IMR-90 (cell line): Measurements from ENCODE around the gene PATL2. TPM values are rescaled to one million over a fixed set of nuclear protein-coding genes. Genes with fewer than 3 reads are reported as not detected.

ENCODE experiments used
- ATAC-seq: fragments of 200-7000 bp; cut with Tn5 transposase; 2 replicates; pipeline ENCODE4 v1.9.1; 2020; ENCODE audit warnings: low read depth, mild to moderate bottlenecking, moderate library complexity
- BruUV-seq: library from RNA; stranded (reverse); fragments of 400-500 nt; replicated peaks from 2 replicates; lab custom pipeline; 2021; lab: Mats Ljungman, UMichigan
- CTCF ChIA-PET: fragments of 300-600 bp; formaldehyde crosslinking; extraction: SDS; loops from one replicate; lab custom pipeline; 2021; ENCODE audit warnings: antibody characterized with exemption; lab: Yijun Ruan, JAX
- POLR2A ChIA-PET: fragments of 300-600 bp; sonication (Branson Sonifier 250); formaldehyde crosslinking; loops from one replicate; lab custom pipeline; 2022; ENCODE audit warnings: antibody characterized with exemption; ENCODE audit not compliant: unreplicated experiment; lab: Charles Lee
- DNase-seq: peaks from one replicate; pipeline ENCODE4 v3.0.0; 2013
- H2AFZ ChIP-seq: replicated peaks from 2 replicates; pipeline ENCODE3; 2013; ENCODE audit warnings: low read length, mild to moderate bottlenecking; ENCODE audit not compliant: poor library complexity
- H2AK5ac ChIP-seq: 2 replicates; pipeline ENCODE4 v1.6.1; 2013; ENCODE audit warnings: low read depth, low read length, inconsistent platforms
- H2AK9ac ChIP-seq: replicated peaks from 2 replicates; pipeline ENCODE3; 2013; ENCODE audit warnings: mild to moderate bottlenecking, low read depth, low read length, moderate library complexity; ENCODE audit not compliant: poor library complexity
- H2BK120ac ChIP-seq: 2 replicates; pipeline ENCODE4 v1.6.1; 2013; ENCODE audit warnings: low read depth, low read length, inconsistent platforms
- H2BK15ac ChIP-seq: 3 replicates; pipeline ENCODE4 v1.6.1; 2013; ENCODE audit warnings: low read depth, low read length, inconsistent platforms
- H2BK20ac ChIP-seq: 2 replicates; pipeline ENCODE4 v1.6.1; 2013; ENCODE audit warnings: low read depth, mild to moderate bottlenecking, inconsistent platforms, low read length, moderate library complexity
- H2BK5ac ChIP-seq: 2 replicates; pipeline ENCODE4 v1.6.1; 2013; ENCODE audit warnings: mild to moderate bottlenecking, low read depth, low read length, inconsistent platforms; ENCODE audit not compliant: poor library complexity, severe bottlenecking
- H3K14ac ChIP-seq: replicated peaks from 2 replicates; pipeline ENCODE4 v1.6.1; 2013; ENCODE audit warnings: low read depth, low read length, inconsistent platforms
- H3K18ac ChIP-seq: 2 replicates; pipeline ENCODE4 v1.6.1; 2013; ENCODE audit warnings: low read depth, low read length, control low read depth
- H3K23ac ChIP-seq: 2 replicates; pipeline ENCODE4 v1.6.1; 2013; ENCODE audit warnings: low read depth, low read length, inconsistent platforms
- H3K27ac ChIP-seq: 2 replicates; pipeline ENCODE4 v1.5.1; 2013; ENCODE audit warnings: mild to moderate bottlenecking, control low read depth, low read length; ENCODE audit not compliant: insufficient read depth
- H3K27me3 ChIP-seq: 2 replicates; pipeline ENCODE4 v1.6.1; 2013; ENCODE audit warnings: low read length; ENCODE audit not compliant: control insufficient read depth, insufficient read depth
- H3K36me3 ChIP-seq: 2 replicates; pipeline ENCODE4 v1.6.1; 2013; ENCODE audit warnings: low read length, mixed read lengths; ENCODE audit not compliant: control insufficient read depth, insufficient read depth
- H3K4ac ChIP-seq: 2 replicates; pipeline ENCODE4 v1.6.1; 2013; ENCODE audit warnings: low read depth, low read length, inconsistent platforms
- H3K4me1 ChIP-seq: 2 replicates; pipeline ENCODE4 v1.6.1; 2013; ENCODE audit warnings: low read length, mixed read lengths; ENCODE audit not compliant: control insufficient read depth, insufficient read depth
- H3K4me2 ChIP-seq: 2 replicates; pipeline ENCODE4 v1.6.1; 2013; ENCODE audit warnings: low read depth, mild to moderate bottlenecking, control low read depth, low read length, moderate library complexity
- H3K4me3 ChIP-seq: 2 replicates; pipeline ENCODE4 v1.5.1; 2013; ENCODE audit warnings: low read depth, mild to moderate bottlenecking, control low read depth, low read length, moderate library complexity; ENCODE audit not compliant: insufficient read depth
- H3K56ac ChIP-seq: 2 replicates; pipeline ENCODE4 v1.6.1; 2013; ENCODE audit warnings: low read length, inconsistent platforms; ENCODE audit not compliant: insufficient read depth; ENCODE audit errors: extremely low read depth
- H3K79me1 ChIP-seq, 2 experiments: 2 replicates each; pipeline ENCODE4 v1.6.1; 2013; ENCODE audit warnings: low read length in 2 of 2, inconsistent platforms in 1 of 2, low read depth in 1 of 2
- H3K9ac ChIP-seq: 2 replicates; pipeline ENCODE4 v1.6.1; 2013; ENCODE audit warnings: low read depth, low read length, control low read depth
- H3K9me1 ChIP-seq: 2 replicates; pipeline ENCODE4 v1.6.1; 2013; ENCODE audit warnings: low read length, inconsistent platforms; ENCODE audit not compliant: insufficient read depth
- H3K9me3 ChIP-seq: 2 replicates; pipeline ENCODE4 v1.6.1; 2013; ENCODE audit warnings: low read length; ENCODE audit not compliant: control insufficient read depth, insufficient read depth
- H4K20me1 ChIP-seq: 2 replicates; pipeline ENCODE4 v1.6.1; 2013; ENCODE audit warnings: low read length, inconsistent platforms; ENCODE audit not compliant: insufficient read depth
- H4K5ac ChIP-seq: 2 replicates; pipeline ENCODE4 v1.6.1; 2013; ENCODE audit warnings: mild to moderate bottlenecking, low read depth, low read length, control low read depth
- H4K8ac ChIP-seq, 2 experiments: 2 replicates each; pipeline ENCODE4 v1.6.1; 2013; ENCODE audit warnings: low read depth in 2 of 2, low read length in 2 of 2, control low read depth in 1 of 2, inconsistent platforms in 1 of 2
- H4K91ac ChIP-seq: 2 replicates; pipeline ENCODE4 v1.6.1; 2013; ENCODE audit warnings: low read depth, low read length, inconsistent platforms; ENCODE audit not compliant: insufficient read depth
- BHLHE40 ChIP-seq: fragments of 150-350 bp; IDR thresholded peaks from 2 replicates; pipeline ENCODE4 v1.6.1; 2016; ENCODE audit warnings: mild to moderate bottlenecking, low read depth, low read length
- CEBPB ChIP-seq: IDR thresholded peaks from 2 replicates; pipeline ENCODE4 v1.6.1; 2012; ENCODE audit warnings: low read depth, low read length, improper control_type of control experiment
- CTCF ChIP-seq: conservative IDR thresholded peaks from 2 replicates; pipeline ENCODE4 v1.5.1; 2012; ENCODE audit warnings: mild to moderate bottlenecking, low read depth, low read length, improper control_type of control experiment
- ELK1 ChIP-seq: fragments of 150-350 bp; IDR thresholded peaks from 2 replicates; pipeline ENCODE4 v1.6.1; 2016; ENCODE audit warnings: low read depth, mild to moderate bottlenecking, low read length, moderate library complexity, borderline replicate concordance
- FOS ChIP-seq: fragments of 150-350 bp; IDR thresholded peaks from 2 replicates; pipeline ENCODE4 v1.6.1; 2016; ENCODE audit warnings: low read depth, low read length
- MAFK ChIP-seq: IDR thresholded peaks from 2 replicates; pipeline ENCODE4 v1.6.1; 2012; ENCODE audit warnings: low read depth, low read length, improper control_type of control experiment
- MAZ ChIP-seq: IDR thresholded peaks from 2 replicates; pipeline ENCODE4 v1.6.1; 2012; ENCODE audit warnings: low read depth, mild to moderate bottlenecking, low read length, improper control_type of control experiment, moderate library complexity, borderline replicate concordance
- MXI1 ChIP-seq: IDR thresholded peaks from 2 replicates; pipeline ENCODE4 v1.6.1; 2012; ENCODE audit warnings: low read depth, mild to moderate bottlenecking, low read length, moderate library complexity, borderline replicate concordance
- NFE2L2 ChIP-seq: fragments of 150-350 bp; IDR thresholded peaks from 2 replicates; pipeline ENCODE4 v1.6.1; 2016; ENCODE audit warnings: low read depth, mild to moderate bottlenecking, low read length
- RAD21 ChIP-seq: IDR thresholded peaks from 2 replicates; pipeline ENCODE4 v1.6.1; 2012; ENCODE audit warnings: low read length, improper control_type of control experiment
- RCOR1 ChIP-seq: IDR thresholded peaks from 2 replicates; pipeline ENCODE4 v1.6.1; 2012; ENCODE audit warnings: mild to moderate bottlenecking, low read length, improper control_type of control experiment; ENCODE audit not compliant: insufficient replicate concordance
- RFX5 ChIP-seq: IDR thresholded peaks from 2 replicates; pipeline ENCODE4 v1.8.0; 2012; ENCODE audit warnings: low read depth, mild to moderate bottlenecking, low read length, moderate library complexity
- USF2 ChIP-seq: fragments of 150-350 bp; IDR thresholded peaks from 2 replicates; pipeline ENCODE4 v1.6.1; 2017; ENCODE audit warnings: mild to moderate bottlenecking, antibody characterized with exemption, low read length, low read depth
- WGBS, 2 experiments: methylation state at CpG; one replicate each; pipeline versions ENCODE4 v1.1.5 to v1.1.7; 2013; ENCODE audit warnings: missing lambda C conversion rate in 2 of 2; ENCODE audit not compliant: insufficient read length in 1 of 2; ENCODE audit errors: extremely low coverage in 2 of 2; 5-methylcytosine and 5-hydroxymethylcytosine counted together
- dilution Hi-C: fragments of 300-500 bp; cut with HindIII; formaldehyde crosslinking; loops from one replicate; pipeline ENCODE4 v1.14.3; 2018; ENCODE audit warnings: low sequenced_read_pairs; ENCODE audit not compliant: unreplicated experiment
- in situ Hi-C: fragments of 300-500 bp; cut with MboI; formaldehyde crosslinking; loops from 3 replicates; pipeline ENCODE4 v1.14.3; 2019; ENCODE audit warnings: low sequenced_read_pairs, inconsistent platforms, mixed read lengths
- intact Hi-C: fragments of 100-400 bp; cut with micrococcal nuclease; formaldehyde crosslinking; loops from 2 replicates; pipeline ENCODE4 v1.10.0; 2022
- polyA plus RNA-seq, 3 experiments: library from polyadenylated mRNA; depleted of rRNA; stranded (reverse); fragments of >200 nt; gene quantifications; 2 replicates each; pipeline ENCODE4 v1.2.3, GENCODE V29; 2012; ENCODE audit warnings: low replicate concordance in 1 of 3
- total RNA-seq: library from RNA; depleted of rRNA; stranded (reverse); fragments of >200 nt; gene quantifications from 2 replicates; pipeline ENCODE4 v1.2.3, GENCODE V29; 2012

The PATL2 gene
- total and polyA plus RNA-seq, 2 of the 4 experiments (the other 2 are of a cell fraction), result 0.10 TPM; not detected in 1

- ChIA-PET CTCF (interaction anchor here (0.8 to 2.7 kb wide), 5 partner anchors 16 to 71 kb away, joined by 3 to 16 read pairs (median 4); partner anchors contain the start of genes B2M, PATL2 and SPG11), POLR2A (interaction anchor here (1.2 kb wide), 1 partner anchor 24 kb away, joined by 5 read pairs; the partner anchor contains the start of genes B2M and PATL2)
- Histone ChIP-seq H4K20me1 (no peaks in the 10 kb centered on the region), H3K18ac (no peak overlapping the region), H4K91ac (no peak overlapping the region), H2AK9ac (no peak overlapping the region), H3K79me1 (peaks cover 0 to 16% of the 10 kb centered on the region in 2 experiments; a peak in 1 of 4 replicates), H3K4me2 (0 out of 2 replicates have a peak overlapping the region, but pooled peaks have one; percentile 23), H3K9me3 (no peaks in the 10 kb centered on the region), H3K36me3 (peaks cover 3% of the 10 kb centered on the region; the same call in 1 of the 2 replicates), H3K27me3 (no peaks in the 10 kb centered on the region), H3K56ac (no peak overlapping the region), H2BK20ac (no peak overlapping the region; the same call in 1 of the 2 replicates), H2BK5ac (no peak overlapping the region), H4K8ac (peak overlapping the region in 1 of 2 experiments; percentile 53; a peak in 1 of 4 replicates), H2AFZ (peak overlapping the region; percentile 58), H4K5ac (peak overlapping the region; percentile 52; the same call in 1 of the 2 replicates), H3K9me1 (peaks cover 4% of the 10 kb centered on the region; the same call in 1 of the 2 replicates), H3K23ac (peak overlapping the region; percentile 56; the same call in 1 of the 2 replicates), H3K4ac (0 out of 2 replicates have a peak overlapping the region, but pooled peaks have one; percentile 1), H3K27ac (no peak overlapping the region), H3K9ac (no peak overlapping the region), H3K4me1 (peaks cover 6% of the 10 kb centered on the region), H2BK120ac (no peak overlapping the region), H3K14ac (no peak overlapping the region), H3K4me3 (no peak overlapping the region), H2AK5ac (no peak overlapping the region), H2BK15ac (no peak overlapping the region; the same call in 2 of the 3 replicates)
- intact Hi-C loops (loop anchor here (5.0 kb wide), 1 partner anchor 143 kb away; no protein-coding TSS in a partner anchor), dilution Hi-C loops (no loop called here), in situ Hi-C loops (loop anchor here (5.0 kb wide), 2 partner anchors 68 to 153 kb away; no protein-coding TSS in a partner anchor)
- no TSS peak for BruUV-seq
- DNase-seq (no peak), ATAC-seq (no peak)
- no CpG with 5 or more reads among the region's 2 CpGs for WGBS, 2 experiments
- no peak for TF ChIP-seq RFX5
- TF ChIP-seq RCOR1, result no peak
- TF ChIP-seq ELK1, result no peak
- TF ChIP-seq BHLHE40, result no peak
- no peak for TF ChIP-seq MAZ
- TF ChIP-seq CTCF, result no peak
- no peak for TF ChIP-seq FOS
- TF ChIP-seq CEBPB, result no peak
- TF ChIP-seq MXI1, result no peak
- TF ChIP-seq NFE2L2, result no peak
- no peak for TF ChIP-seq RAD21
- TF ChIP-seq USF2, result no peak
- TF ChIP-seq MAFK, result no peak
These were observed 23.8 kb upstream of the PATL2 start for GRCh38 chr15:44734839-44735481.
